Spleen (tissue), 11 donors: ENCODE measurements around the gene NOD2. TPM values are rescaled to one million over a fixed set of nuclear protein-coding genes. Genes with fewer than 3 reads are reported as not detected.

Experiments
- DNase-seq: peaks from one replicate; pipeline ENCODE4 v3.0.0-alpha.2; 2020
- H3K27ac ChIP-seq, 8 donors: fragments of 200-600 bp; sonication (generic) in 7 of 8; 1 replicate in 4 of 8; 2 replicates in 4 of 8; pipeline versions ENCODE4 v1.5.0 to v1.8.0; 2016 to 2021; ENCODE audit warnings: inconsistent platforms in 4 of 8, mild to moderate bottlenecking in 4 of 8, moderate library complexity in 1 of 8
- H3K27me3 ChIP-seq, 7 donors: fragments of 200-600 bp; sonication (generic) in 6 of 7; replicated peaks in 1 of 7; 1 replicate in 4 of 7; 2 replicates in 3 of 7; pipeline versions ENCODE4 v1.5.0 to v1.8.0; 2016 to 2021; ENCODE audit warnings: inconsistent platforms in 3 of 7, mild to moderate bottlenecking in 1 of 7
- H3K36me3 ChIP-seq, 6 donors: fragments of 200-600 bp; sonication (generic) in 5 of 6; 1 replicate in 4 of 6; 2 replicates in 2 of 6; pipeline versions ENCODE4 v1.5.0 to v1.8.0; 2016 to 2021; ENCODE audit warnings: inconsistent platforms in 2 of 6
- H3K4me1 ChIP-seq, 6 donors: fragments of 200-600 bp; sonication (generic) in 5 of 6; 1 replicate in 3 of 6; 2 replicates in 3 of 6; pipeline versions ENCODE4 v1.5.0 to v1.8.0; 2016 to 2021; ENCODE audit warnings: inconsistent platforms in 3 of 6
- H3K4me3 ChIP-seq, 8 donors: fragments of 200-600 bp; sonication (generic) in 7 of 8; 1 replicate in 4 of 8; 2 replicates in 4 of 8; pipeline versions ENCODE4 v1.5.0 to v1.8.0; 2016 to 2021; ENCODE audit warnings: inconsistent platforms in 4 of 8, mild to moderate bottlenecking in 4 of 8, moderate library complexity in 2 of 8
- H3K9me3 ChIP-seq, 8 donors: fragments of 200-600 bp; sonication (generic) in 7 of 8; 1 replicate in 4 of 8; 2 replicates in 4 of 8; pipeline versions ENCODE4 v1.5.0 to v1.8.0; 2016 to 2021; ENCODE audit warnings: inconsistent platforms in 4 of 8
- CTCF ChIP-seq, 11 experiments: fragments of 200-600 bp in 7 of 11; fragments of 450-650 bp in 4 of 11; sonication (generic) in 4 of 11; IDR thresholded peaks in 8 of 11; conservative IDR thresholded peaks in 3 of 11; 1 replicate in 7 of 11; 2 replicates in 4 of 11; pipeline versions ENCODE4 v1.4.0 to v1.8.0; 2016 to 2021; ENCODE audit warnings: antibody characterized with exemption in 11 of 11, inconsistent platforms in 4 of 11, mild to moderate bottlenecking in 1 of 11
- POLR2A ChIP-seq, 3 donors: fragments of 450-650 bp; IDR thresholded peaks; one replicate each; pipeline ENCODE4 v1.5.1; 2017; ENCODE audit warnings: antibody characterized with exemption in 3 of 3, mild to moderate bottlenecking in 1 of 3
- POLR2AphosphoS5 ChIP-seq, 3 donors: sonication (generic); formaldehyde crosslinking; IDR thresholded peaks; one replicate each; pipeline ENCODE4 v1.5.1; 2017; ENCODE audit warnings: antibody characterized with exemption in 3 of 3
- WGBS, 5 donors: extraction: QIAGEN DNeasy Blood & Tissue Kit in 3 of 5; methylation state at CpG; one replicate each; pipeline versions ENCODE4 v1.1.5 to v1.1.7; 2013 to 2018; 5-methylcytosine and 5-hydroxymethylcytosine counted together
- intact Hi-C: fragments of 100-400 bp; cut with DNase I; formaldehyde crosslinking; loops from one replicate; pipeline ENCODE4 v1.15.0; 2023; ENCODE audit warnings: low total_unique reads
- polyA plus RNA-seq, 3 donors: library from polyadenylated mRNA; stranded (reverse); fragments of 200-250 nt; gene quantifications; one replicate each; pipeline ENCODE4 v1.2.1, GENCODE V29; 2013
- total RNA-seq, 7 donors: library from RNA; depleted of rRNA in 3 of 7; stranded (reverse); fragments of >200 nt in 3 of 7; fragmentation: NEBNext Ultra II Directional in 4 of 7; extraction: Animal tissue kit (Norgen Biotek cat#: 25700) in 4 of 7; gene quantifications; one replicate each; pipeline versions ENCODE4 v1.1.0 to v1.2.1, GENCODE V29; 2016 to 2021
- donor health status: healthy with polysubstance abuse.
- donor health status: DM: no; HTN: no; CAD: no; lungs with moderate emphysema.
- donor health status: DM: no; HTN: no; CAD: no.
- donor health status: Bipolar disorder and iron deficiency.
- donor health status: healthy.
- donor health status: DM: no; HTN: no; CAD: no.
- donor health status: DM: yes; HTN: yes; CAD: no.

Gene NOD2
- total and polyA plus RNA-seq, 10 donors: 0.41 to 23.2 (median 9.5) TPM

GRCh38 chr16:50702725-50703124 lies 9.3 kb downstream of the NOD2 start:
- intact Hi-C loops: no loop called here
- DNase-seq: no peak
- Histone ChIP-seq H3K4me3 (no peak overlapping the region), H3K4me1 (peaks cover 14 to 62% (median 26%) of the 10 kb centered on the region in 6 donors), H3K9me3 (peaks cover 6 to 25% (median 20%) of the 10 kb centered on the region in 8 donors), H3K27me3 (no peaks in the 10 kb centered on the region), H3K27ac (peak overlapping the region in 2 of 8 donors; percentile 3 to 7), H3K36me3 (peaks cover 0 to 14% (median 0%) of the 10 kb centered on the region in 6 donors)
- TF ChIP-seq POLR2A (IDR thresholded peaks at IDR 0.05) (no peak), CTCF (IDR thresholded peaks at IDR 0.05 in 8 of 11, conservative IDR thresholded peaks at IDR 0.05 in 3 of 11) (no peak), POLR2AphosphoS5 (IDR thresholded peaks at IDR 0.05) (no peak)
- WGBS, 5 donors: 59 to 80% (median 66%) methylated on average over 3 of the region's 3 CpGs

GRCh38 chr16:50704245-50704644 lies 10.8 kb downstream of the NOD2 start:
- Histone ChIP-seq H3K27me3 (no peaks in the 10 kb centered on the region), H3K4me1 (peaks cover 10 to 62% (median 27%) of the 10 kb centered on the region in 6 donors), H3K36me3 (peaks cover 0 to 14% (median 0%) of the 10 kb centered on the region in 6 donors), H3K9me3 (peaks cover 6 to 25% (median 20%) of the 10 kb centered on the region in 8 donors), H3K4me3 (no peak overlapping the region), H3K27ac (peak overlapping the region in 2 of 8 donors; percentile 15 to 16)
- intact Hi-C loops: no loop called here
- TF ChIP-seq POLR2A (IDR thresholded peaks at IDR 0.05) (no peak), CTCF (IDR thresholded peaks at IDR 0.05 in 8 of 11, conservative IDR thresholded peaks at IDR 0.05 in 3 of 11) (no peak), POLR2AphosphoS5 (IDR thresholded peaks at IDR 0.05) (no peak)
- no peak for DNase-seq
- WGBS, 5 donors: 81 to 100% (median 95%) methylated on average over 1 of the region's 1 CpG

GRCh38 chr16:50705436-50706110 lies 12.2 kb downstream of the NOD2 start:
- Histone ChIP-seq H3K4me3 (no peak overlapping the region), H3K27me3 (no peaks in the 10 kb centered on the region), H3K27ac (no peak overlapping the region), H3K9me3 (peaks cover 6 to 25% (median 20%) of the 10 kb centered on the region in 8 donors), H3K4me1 (peaks cover 11 to 63% (median 30%) of the 10 kb centered on the region in 6 donors), H3K36me3 (peaks cover 0 to 16% (median 0%) of the 10 kb centered on the region in 6 donors)
- DNase-seq: no peak
- intact Hi-C loops: no loop called here
- TF ChIP-seq CTCF (IDR thresholded peaks at IDR 0.05 in 8 of 11, conservative IDR thresholded peaks at IDR 0.05 in 3 of 11) (no peak), POLR2A (IDR thresholded peaks at IDR 0.05) (no peak), POLR2AphosphoS5 (IDR thresholded peaks at IDR 0.05) (no peak)
- WGBS, 5 donors: 62 to 68% (median 67%) methylated on average over 5 of the region's 5 CpGs

- TF ChIP-seq POLR2AphosphoS5 (IDR thresholded peaks at IDR 0.05) (no peak), CTCF (IDR thresholded peaks at IDR 0.05 in 8 of 11, conservative IDR thresholded peaks at IDR 0.05 in 3 of 11) (no peak), POLR2A (IDR thresholded peaks at IDR 0.05) (no peak)
- peaks cover 13 to 67% (median 36%) of the 10 kb centered on the region in 6 donors for H3K4me1 ChIP-seq
- 68 to 79% (median 68%) methylated on average over 3 of the region's 3 CpGs for WGBS, 5 donors
These were observed 12.8 kb downstream of the NOD2 start for GRCh38 chr16:50706250-50706649.

More at GRCh38 chr16:50706250-50706649, 12.8 kb downstream of the NOD2 start:
- no peak overlapping the region for H3K27ac ChIP-seq
- no peaks in the 10 kb centered on the region for H3K27me3 ChIP-seq
- H3K9me3 ChIP-seq: peaks cover 6 to 25% (median 20%) of the 10 kb centered on the region in 8 donors
- intact Hi-C loops: no loop called here
- no peak for DNase-seq
- peaks cover 0 to 23% (median 0%) of the 10 kb centered on the region in 6 donors for H3K36me3 ChIP-seq
- H3K4me3 ChIP-seq: no peak overlapping the region
